ENCODE results near the gene PAWR. TPM values are rescaled to one million over a fixed set of nuclear protein-coding genes. Genes with fewer than 3 reads are reported as not detected.

PAWR gene
- total RNA-seq, 1 experiment from 2014 or later: 176 TPM

GRCh38 chr12:79658221-79658620 lies 32.5 kb downstream of the PAWR start:
- Histone ChIP-seq H2BK12ac (ENCODE audit: insufficient read length, low read depth, low read length) (no peak overlapping the region), H2AK5ac (ENCODE audit: insufficient read length, low read length) (no peak overlapping the region), H4K91ac (ENCODE audit: insufficient read length, low read depth, low read length) (no peak overlapping the region), H3K4me2 (ENCODE audit: insufficient read depth, insufficient read length, low read length) (no peak overlapping the region), H2AFZ (ENCODE audit: low read length) (no peak overlapping the region), H3K56ac (ENCODE audit: insufficient read length, low read depth, low read length) (no peak overlapping the region), H3K9ac (ENCODE audit: extremely low read depth, insufficient read length, low read length) (no peak overlapping the region), H2BK15ac (ENCODE audit: low read depth, low read length) (no peak overlapping the region), H3K79me1 (ENCODE audit: insufficient read depth, low read depth, low read length, poor library complexity, severe bottlenecking) (peaks cover 9% of the 10 kb centered on the region), H3K4ac (ENCODE audit: low read depth, low read length) (no peak overlapping the region), H3K27ac (ENCODE audit: insufficient read length, low read depth, low read length) (no peak overlapping the region), H3K14ac (ENCODE audit: insufficient read depth, low read length) (no peak overlapping the region), H3K27me3 (ENCODE audit: insufficient read depth, low read length) (no peaks in the 10 kb centered on the region), H3K79me2 (ENCODE audit: insufficient read depth, low read length) (peaks cover 42% of the 10 kb centered on the region; the same call in 1 of the 2 replicates), H3K18ac (ENCODE audit: insufficient read length, low read depth, low read length) (no peak overlapping the region), H4K20me1 (ENCODE audit: control insufficient read depth, insufficient read depth, insufficient read length) (no peaks in the 10 kb centered on the region), H2BK20ac (ENCODE audit: low read depth, low read length, poor library complexity, severe bottlenecking) (no peak overlapping the region), H3T11ph (ENCODE audit: low read length) (no peak overlapping the region), H3K23me2 (ENCODE audit: insufficient read length, low read depth, low read length, poor library complexity, severe bottlenecking) (no peaks in the 10 kb centered on the region), H2BK5ac (ENCODE audit: insufficient read length, low read length) (no peak overlapping the region), H4K8ac (replicated peaks; ENCODE audit: insufficient read length, low read depth, low read length) (no peak overlapping the region), H3K9me3 (ENCODE audit: control insufficient read depth, low read depth, low read length) (no peaks in the 10 kb centered on the region), H3K4me1 (ENCODE audit: insufficient read depth, low read length) (peaks cover 2% of the 10 kb centered on the region; the same call in 1 of the 2 replicates), H3K23ac (ENCODE audit: insufficient read length, low read depth, low read length) (no peak overlapping the region), H4K5ac (ENCODE audit: insufficient read length, low read depth, low read length) (no peak overlapping the region), H2BK120ac (ENCODE audit: low read depth, low read length, poor library complexity, severe bottlenecking) (no peak overlapping the region)
- H3K27me3 Mint-ChIP-seq (ENCODE audit: low read depth): no peaks in the 10 kb centered on the region
- H3K27ac Mint-ChIP-seq: no peak overlapping the region
- WGBS (ENCODE audit: extremely low coverage, insufficient read length, low lambda C conversion rate): no CpG with 5 or more reads among the region's 1 CpG
- H3K4me1 Mint-ChIP-seq: peaks cover 44 to 53% of the 10 kb centered on the region in 2 experiments
- no peak for TF ChIP-seq CTCF (conservative IDR thresholded peaks at IDR 0.05)
- H3K4me3 Mint-ChIP-seq: no peak overlapping the region
- no peak for DNase-seq
- H3K36me3 Mint-ChIP-seq (ENCODE audit: insufficient read depth in 1 of 3, low read depth in 3 of 3): peaks cover 14 to 28% (median 24%) of the 10 kb centered on the region in 3 experiments
- peaks cover 0 to 3% of the 10 kb centered on the region in 2 experiments; a peak in 1 of 5 replicates for H3K9me3 Mint-ChIP-seq
